K562 (cell line): ENCODE data around the gene PGGHG. TPM values are rescaled to one million over a fixed set of nuclear protein-coding genes. Genes with fewer than 3 reads are reported as not detected.

ENCODE experiments used
- CREM ChIP-seq: IDR thresholded peaks from 2 replicates; pipeline ENCODE4 v1.6.1; 2014; ENCODE audit warnings: antibody characterized with exemption, low read depth
- KDM2B ChIP-seq: fragments of 250-450 bp; sonication (Bioruptor Pico); IDR thresholded peaks from 2 replicates; pipeline ENCODE4 v1.8.0; 2021; ENCODE audit warnings: mild to moderate bottlenecking, moderate library complexity
- KDM4B ChIP-seq, 2 experiments: fragments of 450-650 bp in 1 of 2; sonication (generic) in 1 of 2; IDR thresholded peaks; 2 replicates each; pipeline ENCODE4 v1.6.1; 2016 to 2017; ENCODE audit warnings: borderline replicate concordance in 2 of 2, antibody characterized with exemption in 1 of 2, low read depth in 1 of 2, mild to moderate bottlenecking in 1 of 2
- KLF10 ChIP-seq: fragments of 250-450 bp; sonication (Bioruptor Pico); IDR thresholded peaks from 2 replicates; pipeline ENCODE4 v1.6.1; 2021; ENCODE audit warnings: matching md5 sums
- NFXL1 ChIP-seq: fragments of 450-650 bp; formaldehyde crosslinking; IDR thresholded peaks from 2 replicates; pipeline ENCODE4 v1.4.0; 2021; ENCODE audit warnings: mild to moderate bottlenecking
- PHF8 ChIP-seq: fragments of 200-600 bp; sonication (generic); IDR thresholded peaks from 2 replicates; pipeline ENCODE4 v1.6.1; 2012; ENCODE audit warnings: mixed run types, mild to moderate bottlenecking, inconsistent platforms, low read length, moderate library complexity, borderline replicate concordance
- SAFB ChIP-seq: fragments of 200-400 bp; formaldehyde crosslinking; IDR thresholded peaks from 2 replicates; pipeline ENCODE4 v1.6.1; 2017; ENCODE audit warnings: low read depth, low read length, borderline replicate concordance
- THAP12 ChIP-seq: fragments of 250-450 bp; sonication (Bioruptor Pico); IDR thresholded peaks from 2 replicates; pipeline ENCODE4 v1.9.0; 2021; ENCODE audit warnings: mild to moderate bottlenecking, inconsistent platforms
- UBTF ChIP-seq, 2 experiments: IDR thresholded peaks; 2 replicates each; pipeline ENCODE4 v1.6.1; 2012; ENCODE audit warnings: improper control_type of control experiment in 2 of 2, low read depth in 2 of 2, low read length in 2 of 2, borderline replicate concordance in 1 of 2
- YY1 ChIP-seq, 3 experiments: IDR thresholded peaks; 2 replicates each; pipeline ENCODE4 v1.6.1; 2011; ENCODE audit warnings: low read length in 2 of 3, mild to moderate bottlenecking in 2 of 3, moderate library complexity in 2 of 3, borderline replicate concordance in 1 of 3, control low read depth in 1 of 3, low read depth in 1 of 3; ENCODE audit not compliant: insufficient read depth in 3 of 3, insufficient replicate concordance in 2 of 3, control insufficient read depth in 1 of 3, insufficient read length in 1 of 3; ENCODE audit errors: extremely low read depth in 1 of 3
- ZFX ChIP-seq: sonication (generic); formaldehyde crosslinking; IDR thresholded peaks from 2 replicates; pipeline ENCODE4 v1.8.0; 2022; ENCODE audit warnings: mild to moderate bottlenecking, missing genetic modification reagents, moderate library complexity
- ZKSCAN3 ChIP-seq: fragments of 250-450 bp; sonication (Bioruptor Pico); IDR thresholded peaks from 2 replicates; pipeline ENCODE4 v1.4.0; 2020
- ZNF444 ChIP-seq: fragments of 250-450 bp; sonication (Bioruptor Pico); IDR thresholded peaks from 2 replicates; pipeline ENCODE4 v1.4.0; 2020; ENCODE audit warnings: mild to moderate bottlenecking, moderate library complexity
- polyA plus RNA-seq, 8 experiments: library from polyadenylated mRNA; depleted of rRNA in 4 of 8; stranded (reverse) in 5 of 8; unstranded in 3 of 8; fragments of >200 nt; fragmentation: Nextera tagmentation in 2 of 8; fragmentation: Illumina TruSeq in 1 of 8; extraction: Ambion mirVana in 2 of 8; extraction: Trizol in 1 of 8; gene quantifications; 2 replicates each; pipeline versions ENCODE4 v1.2.1 to v1.2.3, GENCODE V29; 2011 to 2014; ENCODE audit warnings: inconsistent platforms in 1 of 8, missing spikeins in 1 of 8
- total RNA-seq, 7 experiments: library from RNA; depleted of rRNA in 6 of 7; stranded (reverse); fragments of >200 nt in 6 of 7; fragmentation: Illumina TruSeq in 2 of 7; extraction: Trizol in 2 of 7; gene quantifications; 2 replicates each; pipeline versions ENCODE4 v1.2.1 to v1.2.3, GENCODE V29; 2011 to 2021; ENCODE audit warnings: low replicate concordance in 1 of 7
- TF ChIP-seq, protein P1 (sequence below), 2 experiments: fragments of 200-800 bp in 1 of 2; sonication (Bioruptor generic) in 1 of 2; sonication (generic) in 1 of 2; formaldehyde crosslinking in 1 of 2; IDR thresholded peaks in 1 of 2; conservative IDR thresholded peaks in 1 of 2; 2 replicates each; pipeline versions ENCODE4 v1.5.0 to v1.6.1; 2016 to 2020; ENCODE audit warnings: missing compliant biosample characterization in 1 of 2, missing genetic modification characterization in 1 of 2, missing genetic modification reagents in 1 of 2

The PGGHG gene
- total and polyA plus RNA-seq, 9 of the 15 experiments (the other 6 are each of a cell fraction or from before 2014, with no cell fraction given): 0.38 to 85.1 (median 18.1) TPM

DNA sequence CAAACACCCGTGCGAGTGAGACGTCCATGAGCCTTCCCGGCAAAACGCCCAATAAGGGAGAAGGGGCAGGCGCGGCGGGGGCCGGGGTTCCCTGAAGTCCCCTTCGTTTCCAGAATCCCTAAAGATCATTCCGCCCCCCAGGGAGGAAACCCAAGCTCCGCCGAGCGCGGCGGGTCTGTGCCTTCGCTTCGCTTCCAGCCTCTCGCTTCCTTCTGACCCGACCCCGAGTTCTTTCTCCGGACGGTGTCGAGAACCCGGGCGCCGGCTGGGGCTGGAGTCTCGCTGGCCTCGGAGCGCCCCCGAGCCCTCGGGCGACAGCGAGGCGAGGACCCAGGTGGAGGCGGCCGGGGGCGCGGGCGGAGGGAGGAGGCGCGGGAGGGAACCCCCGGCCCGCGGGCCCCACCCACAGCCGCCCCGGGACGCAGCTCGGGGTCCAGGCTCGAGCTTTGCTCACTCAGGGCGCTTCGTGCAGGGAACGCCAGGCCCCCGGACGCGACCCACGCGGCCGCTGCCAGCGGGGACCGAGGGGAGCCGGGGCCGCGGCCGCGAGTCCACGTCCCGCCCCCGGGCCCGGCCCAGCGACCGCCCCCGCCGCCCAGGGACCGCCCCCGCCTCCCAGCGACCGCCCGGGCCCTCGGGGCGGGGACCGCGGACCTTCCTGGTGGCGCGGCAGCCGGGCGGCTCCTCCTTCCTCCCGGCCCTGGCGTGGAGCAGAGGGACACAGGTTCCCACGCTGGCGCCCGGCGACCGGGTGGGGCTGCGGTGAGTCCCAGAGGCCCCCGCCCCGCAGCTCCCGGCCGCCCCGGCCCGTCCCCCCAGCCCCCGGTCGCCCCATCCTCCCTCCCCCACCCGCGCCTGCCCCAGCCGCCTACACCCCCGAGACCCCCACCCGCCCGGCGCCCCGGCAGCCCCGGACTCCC lies at the start of gene PGGHG (continued):
- TF ChIP-seq PHF8: peak; percentile 56; the same call in 1 of the 2 replicates
- TF ChIP-seq ZKSCAN3 (CRISPR knock-in tag): no peak
- TF ChIP-seq KDM4B (IDR thresholded peaks at IDR 0.05; ENCODE audit: borderline replicate concordance in 2 of 2, low read depth in 1 of 2): 0 out of 4 replicates have a peak, but pooled peaks of 1 of the 2 experiments have one; percentile 17
- peak in 1 of 2 experiments; percentile 28; a peak in 1 of 4 replicates for TF ChIP-seq UBTF (IDR thresholded peaks at IDR 0.05; ENCODE audit: borderline replicate concordance in 1 of 2, low read depth in 2 of 2, low read length in 2 of 2)
- TF ChIP-seq THAP12 (CRISPR knock-in tag): peak; percentile 67
- peak in 1 of 3 experiments; percentile 29 for TF ChIP-seq YY1 (IDR thresholded peaks at IDR 0.05; ENCODE audit: borderline replicate concordance in 1 of 3, control insufficient read depth in 1 of 3, extremely low read depth in 1 of 3, insufficient read depth in 3 of 3, insufficient read length in 1 of 3, insufficient replicate concordance in 2 of 3, low read depth in 1 of 3, low read length in 2 of 3)
- no peak for TF ChIP-seq ZNF444
- TF ChIP-seq ZFX (CRISPR knock-in tag): peak; percentile 54; the same call in 1 of the 2 replicates
- no peak for TF ChIP-seq NFXL1 (CRISPR knock-in tag)
- no peak for TF ChIP-seq KLF10 (CRISPR knock-in tag)
- TF ChIP-seq, protein P1, sequence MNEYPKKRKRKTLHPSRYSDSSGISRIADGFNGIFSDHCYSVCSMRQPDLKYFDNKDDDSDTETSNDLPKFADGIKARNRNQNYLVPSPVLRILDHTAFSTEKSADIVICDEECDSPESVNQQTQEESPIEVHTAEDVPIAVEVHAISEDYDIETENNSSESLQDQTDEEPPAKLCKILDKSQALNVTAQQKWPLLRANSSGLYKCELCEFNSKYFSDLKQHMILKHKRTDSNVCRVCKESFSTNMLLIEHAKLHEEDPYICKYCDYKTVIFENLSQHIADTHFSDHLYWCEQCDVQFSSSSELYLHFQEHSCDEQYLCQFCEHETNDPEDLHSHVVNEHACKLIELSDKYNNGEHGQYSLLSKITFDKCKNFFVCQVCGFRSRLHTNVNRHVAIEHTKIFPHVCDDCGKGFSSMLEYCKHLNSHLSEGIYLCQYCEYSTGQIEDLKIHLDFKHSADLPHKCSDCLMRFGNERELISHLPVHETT (CRISPR knock-in tag; conservative IDR thresholded peaks at IDR 0.05 in 1 of 2, IDR thresholded peaks at IDR 0.05 in 1 of 2): peak in 1 of 2 experiments; percentile 49; a peak in 1 of 4 replicates
- 0 out of 2 replicates have a peak, but pooled peaks have one; percentile 6 for TF ChIP-seq CREM
- peak; percentile 87 for TF ChIP-seq SAFB
- TF ChIP-seq KDM2B: no peak
